NCI-H2081 (cell line): ENCODE data around the gene DCAF11.

Source experiments
- DNase-seq, 2 experiments: peaks; one replicate each; lab custom pipeline; 2025; lab: John Stamatoyannopoulos, UW

The DCAF11 gene

GRCh38 chr14:24121210-24121609, 6.6 kb downstream of the DCAF11 start:
- DNase-seq = no peak

DNA sequence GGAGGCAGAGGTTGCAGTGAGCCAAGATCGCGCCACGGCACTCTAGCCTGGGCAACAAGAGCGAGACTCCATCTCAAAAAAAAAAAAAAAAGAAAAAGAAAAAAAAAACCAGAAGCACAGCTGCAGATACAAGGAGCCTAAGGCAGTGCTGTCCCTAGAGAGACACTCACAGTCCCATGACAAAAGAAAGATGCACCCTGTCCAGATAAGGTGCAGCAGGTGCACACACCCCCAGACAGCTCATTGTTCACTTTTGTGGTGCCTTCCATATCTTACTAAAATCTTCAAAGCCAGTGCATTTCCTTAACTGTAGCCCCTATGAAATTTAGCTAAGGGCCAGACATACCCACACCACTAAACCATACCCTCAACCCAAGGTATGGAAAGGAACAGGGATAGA, 7.8 kb downstream of the DCAF11 start:
- no peak for DNase-seq

- no peak for DNase-seq
Measured at GRCh38 chr14:24122898-24123297, 8.3 kb downstream of the DCAF11 start.

DNA sequence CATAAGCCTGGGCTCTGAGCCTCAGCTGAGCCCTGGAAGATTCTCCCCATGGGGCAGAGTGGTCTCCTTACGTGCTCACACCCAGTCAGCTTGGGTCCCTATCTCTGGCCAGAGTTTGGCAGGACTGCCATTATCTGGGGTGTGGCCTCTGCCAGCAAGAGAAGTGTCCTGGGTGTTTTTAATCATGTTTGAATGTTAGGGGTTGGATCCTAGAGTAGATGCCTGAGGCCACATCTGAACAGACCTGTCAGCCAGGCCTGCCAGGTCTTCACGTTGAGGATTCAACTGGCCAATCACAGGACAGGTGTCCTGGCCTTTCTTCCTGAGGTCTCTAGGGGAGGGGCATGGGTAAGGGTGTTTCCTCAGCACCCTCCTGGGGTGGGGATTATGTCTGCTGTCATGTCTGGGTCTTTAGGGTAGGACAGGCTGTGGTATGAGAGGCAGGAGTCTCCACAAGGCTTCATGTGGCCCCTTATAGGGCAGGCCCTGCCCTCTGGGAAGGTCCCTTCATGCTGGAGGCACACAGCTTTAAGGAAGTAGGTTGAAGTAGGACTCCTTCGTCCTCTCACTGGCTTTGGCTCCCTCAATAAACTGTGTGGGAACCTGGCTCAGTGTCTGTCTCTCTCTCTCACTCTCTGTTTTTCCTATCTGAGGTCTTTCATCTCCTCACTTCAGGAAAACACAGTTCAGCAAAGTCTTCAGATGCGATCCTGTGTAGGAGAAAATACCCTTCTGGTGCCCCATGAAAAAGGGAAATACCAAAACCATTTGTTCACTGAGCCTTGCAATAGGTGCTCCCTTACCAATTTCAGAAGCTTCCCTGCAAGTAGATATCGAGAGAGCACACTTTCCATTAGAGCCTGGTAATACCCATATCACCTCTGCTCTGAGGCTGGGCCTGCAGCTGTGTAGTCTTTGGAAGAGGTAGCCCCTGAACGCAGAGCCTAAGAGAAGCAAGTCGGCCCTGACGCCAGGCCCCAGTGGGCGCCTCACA, 9.1 kb downstream of the DCAF11 start:
- DNase-seq = no peak

DNA sequence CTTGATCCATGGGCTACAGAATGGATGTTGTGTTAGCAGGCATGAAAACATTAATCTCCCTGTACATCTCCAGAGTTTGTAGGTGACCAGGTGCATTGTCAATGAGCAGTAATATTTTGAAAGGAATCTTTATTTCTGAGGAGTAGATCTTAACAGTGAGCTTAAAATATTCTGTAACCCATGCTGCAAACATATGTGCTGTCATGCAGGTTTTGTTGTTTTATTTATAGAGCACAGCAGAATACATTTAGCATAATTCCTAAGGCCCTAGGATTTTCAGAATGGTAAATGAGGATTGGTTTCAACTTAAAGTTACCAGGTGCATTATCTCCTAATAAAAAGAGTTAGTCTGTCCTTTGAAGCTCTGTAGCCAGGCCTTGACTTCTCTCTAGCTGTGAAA, 12.4 kb downstream of the DCAF11 start:
- DNase-seq = no peak

GRCh38 chr14:24127673-24128072, 13.1 kb downstream of the DCAF11 start:
- DNase-seq = no peak

DNA sequence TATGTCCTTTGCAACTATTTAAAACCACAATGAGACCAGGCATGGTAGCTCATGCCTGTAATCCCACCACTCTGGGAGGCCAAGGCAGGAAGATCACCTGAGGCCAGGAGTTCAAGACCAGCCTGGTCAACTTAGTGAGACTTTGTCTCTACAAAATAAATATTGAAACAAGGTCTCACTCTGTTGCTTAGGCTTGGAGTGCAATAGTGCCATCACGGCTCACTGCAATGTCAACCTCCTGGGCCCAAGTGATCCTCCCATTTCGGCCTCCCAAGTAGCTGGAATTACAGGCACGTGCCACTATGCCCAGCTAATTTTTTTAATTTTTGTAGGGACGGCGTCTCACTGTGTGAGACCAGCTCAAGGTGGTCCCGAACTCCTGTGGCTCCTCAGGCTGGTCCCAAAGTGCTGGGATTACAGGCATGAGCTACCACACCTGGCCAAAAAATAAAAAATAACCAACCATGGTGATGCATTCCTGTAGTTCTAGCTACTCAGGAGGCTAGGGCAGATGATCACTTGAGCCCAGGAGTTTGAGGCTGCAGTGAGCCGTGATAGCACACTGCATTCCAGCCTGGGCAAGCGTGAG, 14.9 kb downstream of the DCAF11 start:
- DNase-seq = no peak

DNA sequence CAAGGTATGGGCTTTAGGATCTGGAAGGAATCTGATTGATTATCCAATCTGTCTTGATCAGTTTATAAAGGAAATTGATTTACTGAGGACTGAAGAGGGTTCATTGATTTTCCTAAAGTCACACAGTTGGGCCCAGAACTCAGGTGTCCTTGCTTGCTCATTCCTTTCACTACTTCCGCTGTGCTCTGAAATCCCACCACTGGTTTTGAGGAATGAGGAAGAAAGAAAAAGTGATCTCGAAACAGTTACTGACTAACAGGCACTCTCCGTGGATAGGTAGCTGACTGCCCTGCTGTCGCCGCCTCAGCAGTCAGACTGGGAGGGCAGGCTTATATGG, 15.8 kb downstream of the DCAF11 start, which contains the start of gene FITM1:
Gene FITM1, plus strand, starts transcription at position 280 of the 337 bp plus-strand sequence. CDS start 905 bp downstream, outside the sequence.
- DNase-seq = no peak

DNA sequence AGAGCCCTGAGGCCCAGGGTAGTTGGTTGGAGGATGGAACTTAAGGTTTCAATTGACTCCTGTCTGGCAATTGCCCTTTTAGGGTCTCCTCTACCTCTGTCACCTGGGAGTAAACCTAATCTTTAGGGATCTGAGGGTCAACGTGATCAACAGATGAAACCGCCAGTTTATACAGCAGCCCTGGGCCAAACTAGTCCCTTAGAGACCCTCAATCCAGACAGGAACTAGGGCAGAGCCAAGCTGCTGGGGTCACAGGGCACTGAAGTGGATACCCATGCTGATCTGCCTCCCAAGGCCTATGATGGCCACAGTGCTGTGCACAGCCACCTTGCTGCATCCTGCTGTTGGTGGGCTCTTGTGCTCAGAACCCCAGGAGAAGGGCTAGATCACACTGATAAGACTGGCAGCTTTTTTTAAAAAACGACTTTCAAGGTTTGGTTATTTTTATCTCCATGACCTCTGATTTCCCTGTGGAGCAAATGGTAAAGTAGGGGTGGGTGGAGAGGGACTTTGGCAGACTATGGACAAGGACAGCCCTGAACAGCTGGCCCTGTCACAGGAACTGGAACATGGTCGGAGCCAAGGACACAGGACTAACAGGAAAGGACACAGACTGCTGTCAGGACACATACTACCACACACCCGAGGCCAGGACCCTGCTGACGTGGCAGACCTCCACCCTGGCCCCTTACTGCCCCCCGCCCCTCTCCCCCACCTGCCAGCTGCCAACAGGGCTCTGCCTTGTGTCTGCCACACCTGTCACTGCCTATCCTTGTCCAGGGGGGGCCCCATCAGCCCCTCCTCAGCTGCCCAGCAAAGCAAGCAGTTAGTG, 16.4 kb downstream of the DCAF11 start:
- no peak for DNase-seq

DNA sequence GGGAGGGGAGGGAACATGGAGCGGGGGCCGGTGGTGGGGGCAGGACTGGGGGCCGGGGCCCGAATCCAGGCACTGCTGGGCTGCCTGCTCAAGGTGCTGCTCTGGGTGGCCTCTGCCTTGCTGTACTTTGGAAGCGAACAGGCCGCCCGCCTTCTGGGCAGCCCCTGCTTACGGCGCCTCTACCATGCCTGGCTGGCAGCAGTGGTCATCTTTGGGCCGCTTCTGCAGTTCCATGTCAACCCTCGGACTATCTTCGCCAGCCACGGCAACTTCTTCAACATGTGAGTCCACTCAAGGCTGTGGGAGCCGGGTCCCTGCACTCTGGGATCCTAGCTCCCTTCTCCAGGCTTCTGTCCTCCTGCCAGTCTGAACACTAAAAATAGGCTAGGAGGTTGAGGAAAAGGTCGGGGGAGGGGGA, 17.0 kb downstream of the DCAF11 start:
- no peak for DNase-seq

- peak; percentile 72 to 89 for DNase-seq
Measured at GRCh38 chr14:24132061-24132685, 17.6 kb downstream of the DCAF11 start.

- DNase-seq = no peak
Measured at GRCh38 chr14:24132976-24133375, 18.4 kb downstream of the DCAF11 start.

DNA sequence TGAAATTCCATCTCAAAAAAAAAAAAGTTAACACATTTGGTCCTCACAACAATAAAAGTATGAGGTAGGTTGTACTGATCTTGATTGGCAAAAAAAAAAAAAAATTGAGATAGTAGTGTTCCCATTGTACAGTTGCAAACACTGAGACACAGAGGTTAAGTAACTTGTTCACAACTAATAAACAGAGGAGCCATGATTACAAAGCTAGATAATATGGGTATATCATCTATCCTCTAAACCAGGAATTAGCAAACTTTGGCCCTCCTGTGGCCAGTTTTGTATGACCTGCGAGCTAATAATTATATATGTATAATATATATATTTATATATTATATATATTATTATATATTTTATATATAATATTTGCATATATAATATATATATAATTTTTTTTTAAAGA, 19.2 kb downstream of the DCAF11 start:
- DNase-seq = no peak

- no peak for DNase-seq
Measured at GRCh38 chr14:24135584-24135833, 20.9 kb downstream of the DCAF11 start.

DNA sequence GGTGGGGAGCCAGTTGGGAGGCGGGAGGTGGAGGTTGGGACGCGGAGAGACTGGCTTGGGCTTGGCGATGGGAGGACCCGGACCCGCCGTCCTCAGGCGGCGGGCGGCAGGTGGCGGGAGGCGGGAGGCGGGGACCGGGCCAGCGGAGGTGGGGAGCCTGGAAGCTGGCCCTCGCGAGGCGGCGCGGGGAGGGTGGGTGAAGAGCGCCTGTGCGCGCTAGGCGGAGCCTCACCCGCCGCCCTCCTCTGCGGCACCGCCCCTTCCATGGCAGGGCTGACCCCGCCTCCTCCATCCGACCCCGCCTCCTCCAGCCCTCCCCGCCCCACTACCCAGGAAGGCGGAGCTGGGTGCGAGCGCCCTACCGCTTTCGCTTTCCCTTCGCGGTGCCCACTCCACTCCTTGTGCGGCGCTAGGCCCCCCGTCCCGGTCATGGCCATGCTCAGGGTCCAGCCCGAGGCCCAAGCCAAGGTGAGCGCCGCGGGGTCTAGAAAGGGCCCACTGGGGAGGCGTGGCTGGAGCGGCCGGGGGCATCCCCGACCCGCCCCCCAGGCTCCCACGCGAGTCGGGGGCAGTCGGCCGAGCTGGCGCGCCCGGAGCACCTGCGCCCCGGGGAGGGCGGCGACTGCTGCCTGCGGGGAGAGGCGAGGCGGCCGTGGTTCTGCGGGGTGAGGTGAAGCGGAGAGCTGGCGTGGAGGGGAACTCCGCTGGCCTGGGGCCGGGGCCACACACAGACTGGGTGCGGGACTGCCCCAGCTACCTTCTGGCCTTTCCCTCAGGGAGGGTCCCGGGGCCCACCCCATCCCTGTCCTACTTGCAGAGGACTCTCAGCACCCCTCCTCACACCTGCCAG, 21.5 kb downstream of the DCAF11 start, which contains the start of gene PSME1:
Gene PSME1, plus strand, starts transcription at position 361 of the 850 bp plus-strand sequence. Its CDS starts 69 bp downstream, at position 430.
- DNase-seq = peak; percentile 90 to 96

GRCh38 chr14:24136684-24137528, 22.3 kb downstream of the DCAF11 start:
- DNase-seq = no peak

DNA sequence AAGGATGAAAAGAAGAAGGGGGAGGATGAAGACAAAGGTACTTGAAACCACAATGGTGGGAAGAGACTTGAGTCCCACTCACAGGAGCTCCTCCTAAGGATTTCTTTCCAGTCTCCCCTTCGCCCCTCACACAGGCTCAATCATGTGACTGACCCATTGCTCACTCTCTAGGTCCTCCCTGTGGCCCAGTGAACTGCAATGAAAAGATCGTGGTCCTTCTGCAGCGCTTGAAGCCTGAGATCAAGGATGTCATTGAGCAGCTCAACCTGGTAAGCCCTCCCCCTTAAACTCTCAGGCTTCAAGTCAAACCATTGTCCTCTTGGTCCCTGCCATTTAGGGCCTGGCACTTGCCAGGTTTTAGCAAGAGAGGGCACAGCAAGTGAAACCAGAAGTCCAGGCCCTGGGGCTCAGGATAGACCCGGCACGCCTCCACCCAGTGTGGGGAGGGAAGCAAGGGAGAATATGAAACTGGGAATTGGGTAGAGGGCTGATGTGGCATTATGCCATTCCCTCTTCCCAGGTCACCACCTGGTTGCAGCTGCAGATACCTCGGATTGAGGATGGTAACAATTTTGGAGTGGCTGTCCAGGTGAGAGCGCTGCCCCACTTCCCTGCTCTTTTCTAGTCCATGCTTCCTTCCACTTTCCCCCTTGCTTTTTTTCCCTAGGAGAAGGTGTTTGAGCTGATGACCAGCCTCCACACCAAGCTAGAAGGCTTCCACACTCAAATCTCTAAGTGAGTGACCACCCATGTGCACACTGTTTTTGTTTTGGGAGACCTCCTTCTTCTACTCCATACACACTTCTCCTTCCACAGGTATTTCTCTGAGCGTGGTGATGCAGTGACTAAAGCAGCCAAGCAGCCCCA, 23.2 kb downstream of the DCAF11 start:
- DNase-seq = no peak

- no peak for DNase-seq
Measured at GRCh38 chr14:24138396-24139271, 24.1 kb downstream of the DCAF11 start.
